Pancreas (tissue), 10 donors: ENCODE measurements around the gene LARP1B. TPM values are rescaled to one million over a fixed set of nuclear protein-coding genes. Genes with fewer than 3 reads are reported as not detected.
"Not testable (repeated sequence)": the region's sequence is repeated elsewhere in the genome, so short reads cannot be mapped to it uniquely, and the experiment has no call there.

Experiments used
- ATAC-seq, 4 donors: fragments of 200-7000 bp; cut with Tn5 transposase; one replicate each; pipeline versions ENCODE4 v1.8.0 to v1.9.1; 2020; ENCODE audit warnings: mild to moderate bottlenecking in 4 of 4, moderate library complexity in 4 of 4
- DNase-seq, 6 donors: peaks; one replicate each; pipeline ENCODE4 v3.0.0-alpha.2; 2020
- FAIRE-seq: peaks from 2 replicates; lab custom pipeline; 2012; peaks lifted over from hg19 to GRCh38; lab: Jason Lieb, UNC
- H3K27ac ChIP-seq, 4 donors: fragments of 200-600 bp; sonication (generic); 1 replicate in 3 of 4; 2 replicates in 1 of 4; pipeline versions ENCODE4 v1.5.0 to v1.8.0; 2020
- H3K27me3 ChIP-seq, 4 donors: fragments of 200-600 bp; one replicate each; pipeline ENCODE4 v1.8.0; 2021
- H3K36me3 ChIP-seq, 3 donors: fragments of 200-600 bp; sonication (generic) in 1 of 3; one replicate each; pipeline versions ENCODE4 v1.5.0 to v1.8.0; 2020 to 2021
- H3K4me1 ChIP-seq, 3 donors: fragments of 200-600 bp; one replicate each; pipeline ENCODE4 v1.8.0; 2021
- H3K4me3 ChIP-seq, 4 donors: fragments of 200-600 bp; sonication (generic) in 2 of 4; one replicate each; pipeline versions ENCODE4 v1.5.0 to v1.8.0; 2020 to 2021
- H3K9me3 ChIP-seq, 4 donors: fragments of 200-600 bp; one replicate each; pipeline ENCODE4 v1.8.0; 2021
- WGBS, 2 donors: extraction: QIAGEN DNeasy Blood & Tissue Kit; methylation state at CpG; one replicate each; pipeline ENCODE4 v1.1.7; 2013; 5-methylcytosine and 5-hydroxymethylcytosine counted together
- intact Hi-C, 3 donors: fragments of 100-400 bp; cut with DNase I; formaldehyde crosslinking; loops; one replicate each; pipeline versions ENCODE4 v1.11.1 to v1.14.2; 2022
- polyA plus RNA-seq, 2 donors: library from polyadenylated mRNA; stranded (reverse); fragments of 200-250 nt; gene quantifications; one replicate each; pipeline ENCODE4 v1.2.3, GENCODE V29; 2013
- total RNA-seq, 6 donors: library from RNA; stranded (reverse); fragmentation: NEBNext Ultra II Directional in 4 of 6; extraction: Animal tissue kit (Norgen Biotek cat#: 25700) in 4 of 6; gene quantifications; one replicate each; pipeline versions ENCODE4 v1.2.1 to v1.2.4, GENCODE V29; 2021 to 2023
- TF ChIP-seq, protein P1 (sequence below), 4 donors: fragments of 200-600 bp; sonication (generic) in 3 of 4; IDR thresholded peaks; one replicate each; pipeline versions ENCODE4 v1.5.0 to v1.8.0; 2021; ENCODE audit warnings: antibody characterized with exemption in 4 of 4
- donor health status: healthy with polysubstance abuse.
- donor health status: DM: no; HTN: no; CAD: no; lungs with moderate emphysema.
- donor health status: DM: no; HTN: no; CAD: no.
- donor health status: control.
- donor health status: control.
- donor health status: Bipolar disorder and iron deficiency.
- donor health status: DM: yes; HTN: yes; CAD: no.
- donor health status: DM: no; HTN: no; CAD: no.
- donor health status: DM: no; HTN: no; CAD: no.
- donor health status: DM: yes; HTN: yes; CAD: no.

LARP1B gene
- total and polyA plus RNA-seq, 8 donors: 19.2 to 34.2 (median 25.3) TPM

GRCh38 chr4:128256539-128256938 is 195.4 kb downstream of the LARP1B start:
- Histone ChIP-seq H3K4me1 (no peaks in the 10 kb centered on the region), H3K36me3 (no peaks in the 10 kb centered on the region), H3K27me3 (no peaks in the 10 kb centered on the region), H3K4me3 (no peak overlapping the region), H3K27ac (no peak overlapping the region), H3K9me3 (no peaks in the 10 kb centered on the region)
- 24 to 36% methylated on average over 1 of the region's 1 CpG for WGBS, 2 donors
- TF ChIP-seq, protein P1, sequence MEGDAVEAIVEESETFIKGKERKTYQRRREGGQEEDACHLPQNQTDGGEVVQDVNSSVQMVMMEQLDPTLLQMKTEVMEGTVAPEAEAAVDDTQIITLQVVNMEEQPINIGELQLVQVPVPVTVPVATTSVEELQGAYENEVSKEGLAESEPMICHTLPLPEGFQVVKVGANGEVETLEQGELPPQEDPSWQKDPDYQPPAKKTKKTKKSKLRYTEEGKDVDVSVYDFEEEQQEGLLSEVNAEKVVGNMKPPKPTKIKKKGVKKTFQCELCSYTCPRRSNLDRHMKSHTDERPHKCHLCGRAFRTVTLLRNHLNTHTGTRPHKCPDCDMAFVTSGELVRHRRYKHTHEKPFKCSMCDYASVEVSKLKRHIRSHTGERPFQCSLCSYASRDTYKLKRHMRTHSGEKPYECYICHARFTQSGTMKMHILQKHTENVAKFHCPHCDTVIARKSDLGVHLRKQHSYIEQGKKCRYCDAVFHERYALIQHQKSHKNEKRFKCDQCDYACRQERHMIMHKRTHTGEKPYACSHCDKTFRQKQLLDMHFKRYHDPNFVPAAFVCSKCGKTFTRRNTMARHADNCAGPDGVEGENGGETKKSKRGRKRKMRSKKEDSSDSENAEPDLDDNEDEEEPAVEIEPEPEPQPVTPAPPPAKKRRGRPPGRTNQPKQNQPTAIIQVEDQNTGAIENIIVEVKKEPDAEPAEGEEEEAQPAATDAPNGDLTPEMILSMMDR (IDR thresholded peaks at IDR 0.05): no peak
- no peak for DNase-seq
- peak in 2 of 4 donors; percentile 22 to 36 for ATAC-seq
- intact Hi-C loops: no loop called here
- no peak for FAIRE-seq

DNA sequence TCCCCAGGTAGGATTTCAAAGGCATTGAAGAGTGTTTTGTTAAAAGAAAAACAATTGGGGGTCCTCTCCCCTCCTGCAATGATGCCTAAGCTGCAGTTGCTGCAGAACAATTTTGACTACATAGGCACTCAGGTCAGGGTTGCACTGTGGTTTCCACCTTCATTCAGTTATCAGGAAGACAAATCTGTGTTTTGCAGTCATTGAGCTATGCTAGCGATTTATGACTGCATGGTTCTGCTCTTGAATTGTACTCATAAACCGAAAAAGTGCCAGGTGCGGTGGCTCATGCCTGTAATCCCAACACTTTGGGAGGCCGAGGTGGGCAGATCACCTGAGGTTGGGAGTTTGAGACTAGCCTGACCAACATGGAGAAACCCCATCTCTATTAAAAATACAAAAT is 197.1 kb downstream of the LARP1B start:
- H3K36me3 ChIP-seq, FAIRE-seq, H3K4me3 ChIP-seq, ATAC-seq, H3K4me1 ChIP-seq, DNase-seq, H3K27me3 ChIP-seq, H3K9me3 ChIP-seq, intact Hi-C loops, H3K27ac ChIP-seq: not testable (repeated sequence)
- 82 to 83% methylated on average over 4 of the region's 4 CpGs for WGBS, 2 donors

DNA sequence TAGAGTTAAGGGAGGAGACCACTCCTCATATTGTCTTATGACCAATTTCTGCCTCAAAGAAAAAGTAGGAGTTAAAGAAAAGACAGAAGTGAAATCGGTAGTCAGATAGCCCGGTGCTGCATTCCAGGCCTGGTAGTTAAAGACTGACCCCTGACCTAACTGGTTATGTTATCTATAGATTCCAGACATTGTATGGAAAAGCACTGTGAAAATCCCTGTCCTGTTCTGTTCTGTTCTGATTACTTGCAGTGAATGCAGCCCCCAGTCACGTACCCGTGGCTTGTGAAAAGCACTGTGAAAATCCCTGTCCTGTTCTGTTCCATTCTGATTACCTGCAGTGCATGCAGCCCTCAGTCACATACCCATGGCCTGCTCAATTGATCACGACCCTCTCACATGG is 198.8 kb downstream of the LARP1B start:
- H3K27ac ChIP-seq, H3K4me3 ChIP-seq, DNase-seq, FAIRE-seq, ATAC-seq, H3K9me3 ChIP-seq, H3K36me3 ChIP-seq, intact Hi-C loops, H3K4me1 ChIP-seq, H3K27me3 ChIP-seq: not testable (repeated sequence)
- WGBS, 2 donors: 57 to 63% methylated on average over 5 of the region's 5 CpGs

Other genes starting within 250 kb of the LARP1B start
- 1 to 10 TPM in 1 of 6 donors, under 1 TPM in 5; 0.14 to 1.7 (median 0.56) TPM for gene PLK4, start 180.4 kb upstream of the LARP1B start, total RNA-seq
- under 1 TPM; 0.47 to 0.72 TPM for gene PLK4, start 180.4 kb upstream of the LARP1B start, polyA plus RNA-seq
- gene MFSD8, start 96.1 kb upstream of the LARP1B start, total RNA-seq: 10 to 100 TPM; 10.8 to 15.8 (median 13.1) TPM
- gene MFSD8, start 96.1 kb upstream of the LARP1B start, polyA plus RNA-seq: 10 to 100 TPM; 13.5 to 18.4 TPM
- gene ABHD18, start 95.9 kb upstream of the LARP1B start, total RNA-seq: 1 to 10 TPM; 5.6 to 9.3 (median 8.8) TPM
- gene ABHD18, start 95.9 kb upstream of the LARP1B start, polyA plus RNA-seq: 1 to 10 TPM; 4.0 to 7.7 TPM
- gene PGRMC2, start 226.5 kb downstream of the LARP1B start, total RNA-seq: 10 to 100 TPM; 20.6 to 48.4 (median 29.9) TPM
- 10 to 100 TPM; 14.5 to 35.8 TPM for gene PGRMC2, start 226.5 kb downstream of the LARP1B start, polyA plus RNA-seq